KMS-11 (cell line): ENCODE results near the gene NAA25.

Experiments used
- H2AFZ ChIP-seq: fragments of 200-600 bp; sonication (generic); 2 replicates; pipeline ENCODE4 v1.6.1; 2016; ENCODE audit warnings: antibody characterized with exemption, mixed run types, low read depth
- H3K27ac ChIP-seq: fragments of 200-600 bp; sonication (generic); 2 replicates; pipeline ENCODE4 v1.6.1; 2016; ENCODE audit warnings: mild to moderate bottlenecking, mixed run types
- H3K27me3 ChIP-seq: fragments of 200-600 bp; sonication (generic); 2 replicates; pipeline ENCODE4 v1.6.1; 2017; ENCODE audit warnings: mild to moderate bottlenecking, low read depth, mixed run types, moderate library complexity; ENCODE audit not compliant: insufficient read depth
- H3K36me3 ChIP-seq: fragments of 200-600 bp; sonication (generic); 2 replicates; pipeline ENCODE4 v1.6.1; 2017; ENCODE audit warnings: mild to moderate bottlenecking, mixed run types; ENCODE audit not compliant: insufficient read depth
- H3K4me1 ChIP-seq: fragments of 200-600 bp; sonication (generic); 2 replicates; pipeline ENCODE4 v1.6.1; 2016; ENCODE audit warnings: mild to moderate bottlenecking, low read depth, mixed run types; ENCODE audit not compliant: poor library complexity, severe bottlenecking
- H3K4me2 ChIP-seq: fragments of 200-600 bp; sonication (generic); 2 replicates; pipeline ENCODE4 v1.7.0; 2016; ENCODE audit warnings: mild to moderate bottlenecking, mixed run types
- H3K4me3 ChIP-seq: fragments of 200-600 bp; sonication (generic); IDR thresholded peaks from 2 replicates; pipeline ENCODE4 v1.6.1; 2017; ENCODE audit warnings: low read depth, low read length, mixed read lengths; ENCODE audit not compliant: insufficient read depth
- H3K79me2 ChIP-seq: fragments of 200-600 bp; sonication (generic); 2 replicates; pipeline ENCODE4 v1.6.1; 2016; ENCODE audit warnings: low read depth, mixed run types; ENCODE audit not compliant: insufficient read depth
- H3K9ac ChIP-seq: fragments of 200-600 bp; sonication (generic); 2 replicates; pipeline ENCODE4 v1.6.1; 2016; ENCODE audit warnings: mild to moderate bottlenecking, mixed run types
- H4K20me1 ChIP-seq: fragments of 200-600 bp; sonication (generic); 2 replicates; pipeline ENCODE4 v1.6.1; 2016; ENCODE audit warnings: mild to moderate bottlenecking, mixed run types; ENCODE audit not compliant: insufficient read depth
- TF ChIP-seq, protein P1 (sequence below): fragments of 200-600 bp; sonication (generic); conservative IDR thresholded peaks from 2 replicates; pipeline ENCODE4 v1.6.1; 2017; ENCODE audit warnings: low read depth, mild to moderate bottlenecking, antibody characterized with exemption, low read length, moderate library complexity, mixed read lengths

The NAA25 gene

DNA sequence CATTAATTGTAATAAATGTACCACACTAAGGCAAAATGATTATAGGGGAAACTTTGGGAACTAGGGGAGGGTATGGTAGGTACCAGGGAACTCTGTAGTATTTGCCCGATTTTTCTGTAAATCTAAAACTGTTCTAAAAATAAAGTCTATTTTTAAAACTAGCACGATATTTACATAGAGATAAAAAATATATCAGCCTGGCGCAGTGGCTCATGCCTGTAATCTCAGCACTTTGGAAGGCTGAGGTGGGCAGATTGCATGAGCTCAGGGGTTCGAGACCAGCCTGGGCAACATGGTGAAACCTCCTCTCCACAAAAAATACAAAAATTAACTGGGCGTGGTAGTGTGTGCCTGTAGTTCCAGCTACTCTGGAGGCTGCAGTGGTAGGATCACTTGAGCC is 128.0 kb downstream of the NAA25 start:
- Histone ChIP-seq H3K4me3 (no peak overlapping the region), H3K27me3 (no peaks in the 10 kb centered on the region), H3K4me1 (no peaks in the 10 kb centered on the region), H3K27ac (no peak overlapping the region), H4K20me1 (no peaks in the 10 kb centered on the region), H2AFZ (no peak overlapping the region), H3K36me3 (no peaks in the 10 kb centered on the region), H3K4me2 (no peak overlapping the region), H3K9ac (no peak overlapping the region), H3K79me2 (no peaks in the 10 kb centered on the region)
- TF ChIP-seq, protein P1, sequence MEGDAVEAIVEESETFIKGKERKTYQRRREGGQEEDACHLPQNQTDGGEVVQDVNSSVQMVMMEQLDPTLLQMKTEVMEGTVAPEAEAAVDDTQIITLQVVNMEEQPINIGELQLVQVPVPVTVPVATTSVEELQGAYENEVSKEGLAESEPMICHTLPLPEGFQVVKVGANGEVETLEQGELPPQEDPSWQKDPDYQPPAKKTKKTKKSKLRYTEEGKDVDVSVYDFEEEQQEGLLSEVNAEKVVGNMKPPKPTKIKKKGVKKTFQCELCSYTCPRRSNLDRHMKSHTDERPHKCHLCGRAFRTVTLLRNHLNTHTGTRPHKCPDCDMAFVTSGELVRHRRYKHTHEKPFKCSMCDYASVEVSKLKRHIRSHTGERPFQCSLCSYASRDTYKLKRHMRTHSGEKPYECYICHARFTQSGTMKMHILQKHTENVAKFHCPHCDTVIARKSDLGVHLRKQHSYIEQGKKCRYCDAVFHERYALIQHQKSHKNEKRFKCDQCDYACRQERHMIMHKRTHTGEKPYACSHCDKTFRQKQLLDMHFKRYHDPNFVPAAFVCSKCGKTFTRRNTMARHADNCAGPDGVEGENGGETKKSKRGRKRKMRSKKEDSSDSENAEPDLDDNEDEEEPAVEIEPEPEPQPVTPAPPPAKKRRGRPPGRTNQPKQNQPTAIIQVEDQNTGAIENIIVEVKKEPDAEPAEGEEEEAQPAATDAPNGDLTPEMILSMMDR, result no peak

- Histone ChIP-seq H4K20me1 (no peaks in the 10 kb centered on the region), H3K4me1 (no peaks in the 10 kb centered on the region), H3K27ac (no peak overlapping the region), H3K4me2 (no peak overlapping the region), H3K4me3 (no peak overlapping the region), H2AFZ (no peak overlapping the region), H3K27me3 (no peaks in the 10 kb centered on the region), H3K9ac (no peak overlapping the region), H3K79me2 (no peaks in the 10 kb centered on the region), H3K36me3 (no peaks in the 10 kb centered on the region)
- TF ChIP-seq, protein P1, result no peak
These were observed 130.0 kb downstream of the NAA25 start for GRCh38 chr12:111978545-111978944.

DNA sequence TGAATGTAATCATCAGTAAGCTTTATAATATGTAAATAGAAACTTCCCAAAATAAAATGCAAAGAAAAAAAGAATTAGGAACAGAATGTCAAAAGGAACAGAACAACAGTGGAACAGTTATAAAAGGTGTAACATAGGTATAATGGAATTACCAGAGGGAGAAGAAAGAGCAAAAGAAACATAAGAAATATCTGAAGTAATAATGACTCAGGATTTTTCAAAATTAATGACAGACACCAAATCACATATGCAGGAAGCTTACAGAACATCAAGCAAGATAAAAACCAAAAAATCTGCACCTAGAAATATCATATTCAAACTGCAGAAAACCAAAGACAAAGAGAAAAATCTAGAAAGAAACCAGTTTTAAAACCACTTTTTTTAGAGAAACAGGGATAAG is 131.7 kb downstream of the NAA25 start:
- no peak overlapping the region for H2AFZ ChIP-seq
- H3K4me2 ChIP-seq, result no peak overlapping the region
- H3K9ac ChIP-seq, result no peak overlapping the region
- H3K4me1 ChIP-seq, result no peaks in the 10 kb centered on the region
- H3K27me3 ChIP-seq, result no peaks in the 10 kb centered on the region
- H3K36me3 ChIP-seq, result no peaks in the 10 kb centered on the region
- no peak overlapping the region for H3K27ac ChIP-seq
- H4K20me1 ChIP-seq, result no peaks in the 10 kb centered on the region
- TF ChIP-seq, protein P1, result no peak
- H3K4me3 ChIP-seq, result no peak overlapping the region
- no peaks in the 10 kb centered on the region for H3K79me2 ChIP-seq
